H1 (cell line): Measurements from ENCODE around the gene PPARD. TPM values are rescaled to one million over a fixed set of nuclear protein-coding genes. Genes with fewer than 3 reads are reported as not detected.

Experiments
- ATF2 ChIP-seq: IDR thresholded peaks from 2 replicates; pipeline ENCODE4 v1.6.1; 2012; ENCODE audit warnings: low read length, inconsistent platforms
- GTF2F1 ChIP-seq: IDR thresholded peaks from 2 replicates; pipeline ENCODE4 v1.6.1; 2012; ENCODE audit warnings: low read depth, low read length, improper control_type of control experiment, borderline replicate concordance
- polyA plus RNA-seq, 7 experiments: library from polyadenylated mRNA; depleted of rRNA in 3 of 7; stranded (reverse) in 5 of 7; unstranded in 2 of 7; fragments of >200 nt in 5 of 7; fragments of 200-250 nt in 2 of 7; gene quantifications; 1 replicate in 5 of 7; 2 replicates in 1 of 7; 4 replicates in 1 of 7; pipeline versions ENCODE4 v1.2.1 to v1.2.3, GENCODE V29; 2011 to 2013; ENCODE audit warnings: missing spikeins in 2 of 7, mixed read lengths in 2 of 7
- total RNA-seq: library from RNA; stranded (reverse); fragmentation: NEBNext Ultra II Directional; extraction: Animal tissue kit (Norgen Biotek cat#: 25700); gene quantifications from 2 replicates; pipeline ENCODE4 v1.2.1, GENCODE V29; 2021
- TF ChIP-seq, protein P1 (sequence below), 3 experiments: IDR thresholded peaks; 1 replicate in 2 of 3; 2 replicates in 1 of 3; pipeline versions ENCODE4 v1.5.1 to v1.6.1; 2011; ENCODE audit warnings: low read length in 3 of 3, mild to moderate bottlenecking in 3 of 3, inconsistent platforms in 2 of 3, low read depth in 1 of 3, moderate library complexity in 1 of 3; ENCODE audit not compliant: insufficient read depth in 1 of 3; ENCODE audit errors: control extremely low read depth in 1 of 3

PPARD gene
- total and polyA plus RNA-seq, 2 of the 8 experiments (the other 6 are each of a cell fraction or from before 2014, with no cell fraction given), result 14.6 to 14.9 TPM

DNA sequence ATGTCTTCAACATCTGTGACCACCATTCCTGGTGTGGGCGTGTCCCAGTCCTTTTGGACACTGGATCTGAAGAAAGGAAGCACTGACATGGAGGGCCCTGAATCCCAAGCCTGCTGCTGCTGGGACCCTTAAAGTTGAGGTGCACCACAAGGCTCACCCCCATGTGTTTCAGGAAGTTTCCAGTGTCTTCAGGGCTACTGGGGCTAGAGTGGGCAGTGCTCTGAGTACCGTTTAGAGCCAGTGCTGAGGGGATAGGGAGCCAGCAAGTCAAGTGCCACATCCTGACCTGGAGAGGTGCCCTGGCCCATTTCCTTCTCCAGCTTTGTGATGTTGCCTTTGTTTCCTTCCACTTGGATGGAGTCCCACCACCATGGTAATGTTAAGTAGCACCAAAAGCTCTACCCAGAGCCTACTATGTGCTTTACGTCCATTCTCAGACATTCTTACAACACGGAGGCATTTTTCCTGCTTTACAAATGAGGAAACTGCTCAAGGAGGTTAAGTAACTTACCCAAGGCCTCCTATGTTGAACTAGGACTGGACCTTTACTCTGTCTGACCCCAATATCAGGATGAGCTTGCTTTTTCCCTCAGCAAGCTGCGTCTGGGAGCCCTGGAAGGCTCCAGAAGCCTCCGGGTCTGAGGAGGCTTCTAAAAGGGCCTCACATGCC is 45.3 kb upstream of the PPARD start (continued):
- TF ChIP-seq ATF2 (no peak), GTF2F1 (no peak)
- TF ChIP-seq, protein P1, sequence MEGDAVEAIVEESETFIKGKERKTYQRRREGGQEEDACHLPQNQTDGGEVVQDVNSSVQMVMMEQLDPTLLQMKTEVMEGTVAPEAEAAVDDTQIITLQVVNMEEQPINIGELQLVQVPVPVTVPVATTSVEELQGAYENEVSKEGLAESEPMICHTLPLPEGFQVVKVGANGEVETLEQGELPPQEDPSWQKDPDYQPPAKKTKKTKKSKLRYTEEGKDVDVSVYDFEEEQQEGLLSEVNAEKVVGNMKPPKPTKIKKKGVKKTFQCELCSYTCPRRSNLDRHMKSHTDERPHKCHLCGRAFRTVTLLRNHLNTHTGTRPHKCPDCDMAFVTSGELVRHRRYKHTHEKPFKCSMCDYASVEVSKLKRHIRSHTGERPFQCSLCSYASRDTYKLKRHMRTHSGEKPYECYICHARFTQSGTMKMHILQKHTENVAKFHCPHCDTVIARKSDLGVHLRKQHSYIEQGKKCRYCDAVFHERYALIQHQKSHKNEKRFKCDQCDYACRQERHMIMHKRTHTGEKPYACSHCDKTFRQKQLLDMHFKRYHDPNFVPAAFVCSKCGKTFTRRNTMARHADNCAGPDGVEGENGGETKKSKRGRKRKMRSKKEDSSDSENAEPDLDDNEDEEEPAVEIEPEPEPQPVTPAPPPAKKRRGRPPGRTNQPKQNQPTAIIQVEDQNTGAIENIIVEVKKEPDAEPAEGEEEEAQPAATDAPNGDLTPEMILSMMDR (IDR thresholded peaks at IDR 0.05; ENCODE audit: control extremely low read depth in 1 of 3, insufficient read depth in 1 of 3, low read depth in 1 of 3, low read length in 3 of 3), result no peak
- TF ChIP-seq, all 59 proteins: peak for 0
